Measurements from ENCODE around the gene MMP25.
"Not testable (repeated sequence)": the region's sequence is repeated elsewhere in the genome, so short reads cannot be mapped to it uniquely, and the experiment has no call there.

MMP25 gene

DNA sequence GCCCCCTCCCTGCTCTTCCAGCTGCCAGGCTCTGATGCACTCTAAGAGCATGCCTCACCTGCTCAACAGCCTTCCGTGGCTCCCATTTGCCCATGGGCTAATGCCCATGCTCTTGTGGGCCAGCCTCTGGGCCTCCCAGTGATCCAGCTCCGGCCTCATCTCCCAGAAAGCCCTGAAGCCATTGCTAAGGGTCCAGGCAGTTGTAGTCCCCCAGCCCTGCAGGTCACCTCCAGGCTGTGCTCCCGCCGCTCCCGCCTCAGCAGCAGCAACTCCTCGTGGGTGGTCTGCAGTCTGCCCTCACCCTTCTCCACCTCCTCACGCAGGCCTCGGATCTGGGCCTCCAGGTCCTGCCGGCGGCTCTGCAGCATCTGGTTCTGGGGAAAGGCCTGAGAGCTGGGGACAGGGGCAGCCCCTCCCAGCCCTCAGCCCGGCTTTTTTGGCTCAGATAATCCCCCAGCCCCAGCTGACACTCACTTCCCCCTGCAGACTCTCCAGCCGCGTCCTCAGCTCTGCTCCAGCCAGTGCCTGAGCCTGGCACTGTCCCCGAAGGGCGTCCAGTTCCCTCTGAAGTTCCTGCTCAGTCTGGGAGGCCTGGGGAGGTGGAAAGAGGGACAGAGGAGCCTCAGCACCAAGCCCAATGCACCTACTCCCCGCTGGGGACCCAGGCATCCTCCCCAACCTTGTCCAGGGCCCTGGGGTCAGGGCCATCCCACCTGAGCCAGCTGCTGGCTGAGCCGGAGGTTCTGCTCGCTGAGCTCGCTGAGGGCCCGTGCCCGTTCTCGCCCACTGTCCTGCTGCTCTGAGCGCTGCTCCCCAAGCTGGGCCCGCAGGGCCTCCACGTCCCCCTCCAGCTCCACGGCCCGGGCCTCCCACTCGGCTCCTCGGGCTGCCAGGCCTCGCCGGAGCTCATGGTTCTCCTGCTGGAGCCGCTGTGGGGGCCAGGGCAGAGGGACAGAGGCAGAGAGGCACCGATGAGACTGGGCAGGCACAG is 15.8 kb upstream of the MMP25 start:
- DNase-seq: no peak

DNA sequence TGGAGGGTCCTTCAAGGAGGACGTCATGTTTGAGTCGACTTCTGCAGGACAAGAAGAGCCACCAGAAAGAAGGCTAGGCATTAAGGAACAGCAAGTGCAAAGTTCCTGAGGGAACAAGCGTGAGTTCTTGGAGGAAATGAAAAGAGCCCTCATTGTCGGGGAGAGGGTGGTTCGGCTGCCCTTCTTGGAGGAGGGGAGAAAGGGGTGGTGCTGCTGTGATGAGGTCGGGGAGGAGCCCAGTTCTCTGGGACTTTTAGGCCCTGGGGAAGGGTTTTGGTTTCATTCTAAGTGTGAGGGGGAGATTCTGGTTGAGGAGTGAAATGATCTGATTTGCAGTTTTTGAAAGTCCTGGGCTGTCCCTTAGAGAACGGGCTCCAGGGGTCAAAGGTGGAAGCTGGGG is 13.7 kb upstream of the MMP25 start:
- DNase-seq: no peak

DNA sequence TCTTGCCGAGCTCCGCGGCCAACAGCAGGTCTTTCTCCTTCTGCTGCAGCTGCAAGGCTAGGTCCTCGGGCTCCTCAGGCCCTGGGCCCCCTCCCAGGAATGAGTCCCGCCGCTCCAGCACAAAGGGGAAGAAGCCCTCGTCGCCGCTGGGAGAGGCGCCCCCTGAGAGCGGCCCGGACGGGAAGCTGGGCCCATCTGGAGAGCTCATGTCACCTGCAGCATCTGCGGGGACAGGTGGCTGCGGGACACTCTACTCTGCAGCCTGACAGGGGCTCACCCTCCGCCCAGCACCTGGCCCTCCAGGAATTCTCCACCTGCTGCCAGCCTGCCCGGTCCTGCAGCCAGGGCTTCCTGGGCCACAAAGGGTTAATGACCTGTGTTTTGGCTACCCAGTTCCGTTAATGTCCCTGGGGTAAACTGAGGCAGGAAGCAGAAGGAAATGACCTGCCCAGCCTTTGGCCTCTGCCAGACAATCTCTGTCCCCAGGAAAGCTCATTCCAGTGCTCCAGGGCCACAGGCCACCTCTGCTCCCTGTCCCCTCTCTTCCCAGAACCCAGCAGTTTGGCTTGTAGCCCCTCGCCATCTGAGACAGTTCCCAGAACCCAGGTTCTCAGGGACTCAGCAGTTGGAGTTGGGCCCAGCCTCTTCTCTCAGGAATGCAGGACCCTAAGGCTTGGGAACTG is 10.9 kb upstream of the MMP25 start:
- no peak for DNase-seq

DNA sequence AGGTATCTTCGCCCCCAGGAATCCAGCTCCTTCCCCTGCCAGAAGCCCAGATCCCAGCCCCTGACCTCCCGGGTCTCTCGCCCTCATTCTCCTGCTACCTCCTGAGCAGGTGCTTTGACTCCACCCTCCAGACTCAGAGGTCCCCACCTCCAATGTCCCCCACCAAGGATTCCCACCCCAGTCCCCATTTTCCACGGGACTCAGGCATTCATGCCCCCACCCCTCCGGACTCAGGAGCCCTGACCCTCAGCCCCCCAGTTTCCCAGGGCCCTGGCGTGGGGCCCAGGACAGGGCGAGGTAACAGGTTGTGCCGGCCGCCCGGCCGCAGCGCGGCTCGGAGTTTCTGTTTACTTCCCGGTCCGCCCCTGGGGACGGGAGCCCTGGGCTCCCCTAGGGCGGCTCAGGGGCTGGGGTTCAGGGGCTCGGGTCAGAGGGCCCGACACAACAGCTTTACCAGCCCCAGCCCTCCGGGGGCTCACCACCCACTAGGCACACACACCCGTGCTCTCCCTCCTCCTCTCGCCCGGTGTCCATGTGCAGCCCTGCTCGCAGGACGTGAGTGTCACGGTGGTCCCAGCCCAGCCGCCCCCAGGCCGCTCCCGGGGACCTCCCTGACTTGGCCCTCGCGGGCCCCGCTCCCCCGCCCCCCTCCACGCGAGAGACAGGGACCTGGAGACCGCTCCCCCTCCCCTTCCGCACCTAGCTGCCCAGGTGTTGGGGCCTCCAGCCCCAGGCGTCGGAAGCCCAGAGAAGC is 10.2 kb upstream of the MMP25 start:
- no peak for DNase-seq

DNA sequence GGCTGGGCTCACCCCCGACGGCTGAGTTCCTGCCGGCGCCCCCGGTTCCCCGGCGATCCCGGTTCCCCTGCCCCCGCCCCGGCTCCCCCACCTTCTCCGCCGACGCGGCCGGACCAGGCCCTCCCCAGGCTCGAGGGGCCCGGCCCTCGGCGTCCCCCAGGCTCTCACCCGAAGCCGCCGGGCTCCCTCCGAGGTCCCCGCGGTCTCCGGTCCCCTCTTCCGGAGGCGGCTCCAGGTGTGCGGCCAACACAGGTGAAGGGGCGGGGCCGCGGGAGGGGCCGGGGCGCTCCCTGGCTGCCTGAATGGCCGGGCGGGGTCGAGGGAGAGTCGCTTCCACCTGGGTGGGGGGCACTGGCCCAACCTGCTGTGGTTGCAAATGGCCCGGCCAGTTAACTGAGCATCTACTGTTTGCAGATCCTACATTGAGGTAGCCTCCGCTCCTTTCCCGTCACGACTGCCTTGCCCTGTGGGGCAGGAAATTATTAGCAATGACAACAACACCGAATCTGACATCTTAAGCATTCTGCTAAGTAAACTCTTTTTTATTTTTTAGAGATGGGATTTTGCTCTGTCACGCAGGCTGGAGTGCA is 9.5 kb upstream of the MMP25 start, which contains the start of gene BICDL2:
BICDL2 (minus strand) TSS at position 219 of the 590 bp plus-strand sequence. CDS start 1,448 bp downstream, outside the sequence.
- no peak for DNase-seq

DNA sequence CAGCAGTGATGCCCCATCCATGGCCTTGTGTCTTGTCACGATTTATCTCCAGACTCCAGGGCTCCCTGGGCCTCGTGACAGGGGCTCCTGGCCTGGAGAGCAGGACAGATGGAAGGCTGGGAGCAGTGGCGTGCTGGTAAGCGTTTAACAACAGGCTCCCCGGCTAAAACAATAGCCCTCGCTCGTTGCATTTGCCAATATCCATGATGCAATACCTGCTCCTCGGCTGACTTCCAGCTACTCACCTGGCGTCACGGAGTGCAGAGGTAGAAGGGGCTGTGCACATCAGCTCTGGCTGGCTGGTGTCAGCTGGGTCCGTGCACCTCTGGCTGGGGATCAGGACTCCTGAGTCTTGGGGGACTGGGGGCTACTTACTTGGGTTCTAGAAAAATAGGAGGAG is 8.1 kb upstream of the MMP25 start:
- no peak for DNase-seq

DNA sequence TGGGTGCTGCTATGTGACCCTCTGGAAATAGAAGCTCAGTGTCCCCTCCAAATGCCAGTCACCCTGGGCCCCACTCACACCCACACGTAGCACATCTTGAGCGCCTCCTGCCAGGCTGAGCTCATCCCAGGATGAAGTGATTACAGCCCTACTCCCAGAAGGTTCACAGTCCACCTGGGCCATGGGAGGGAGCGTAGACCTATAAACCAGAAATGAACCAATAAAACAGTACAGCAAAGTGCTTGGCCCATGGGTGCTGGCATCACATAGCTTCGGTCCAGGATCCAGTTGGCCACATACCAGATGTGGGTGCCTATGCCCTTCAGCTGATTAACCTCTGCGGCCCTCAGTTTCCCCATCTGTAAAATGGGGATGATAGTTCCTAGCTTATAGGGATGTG is 7.5 kb upstream of the MMP25 start:
- DNase-seq: no peak

DNA sequence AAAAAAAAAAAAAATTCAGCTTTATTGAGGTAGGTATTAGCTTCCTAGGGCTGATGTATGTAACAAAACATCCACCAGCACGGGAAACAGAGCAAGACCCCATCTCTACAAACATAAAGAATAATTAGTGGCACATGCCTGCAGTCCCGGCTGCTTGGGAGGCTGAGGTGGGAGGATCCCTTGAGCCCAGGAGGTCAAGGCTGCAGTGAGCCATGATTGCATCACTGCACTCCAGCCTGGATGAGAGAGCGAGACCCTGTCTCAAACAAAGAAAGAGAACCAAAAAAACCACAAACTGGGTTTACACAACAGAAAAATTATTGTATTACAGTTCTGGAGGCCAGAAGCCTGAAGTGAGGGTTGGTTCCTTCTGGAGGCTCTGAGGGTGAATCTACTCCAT is 4.0 kb upstream of the MMP25 start:
- no peak for DNase-seq

DNA sequence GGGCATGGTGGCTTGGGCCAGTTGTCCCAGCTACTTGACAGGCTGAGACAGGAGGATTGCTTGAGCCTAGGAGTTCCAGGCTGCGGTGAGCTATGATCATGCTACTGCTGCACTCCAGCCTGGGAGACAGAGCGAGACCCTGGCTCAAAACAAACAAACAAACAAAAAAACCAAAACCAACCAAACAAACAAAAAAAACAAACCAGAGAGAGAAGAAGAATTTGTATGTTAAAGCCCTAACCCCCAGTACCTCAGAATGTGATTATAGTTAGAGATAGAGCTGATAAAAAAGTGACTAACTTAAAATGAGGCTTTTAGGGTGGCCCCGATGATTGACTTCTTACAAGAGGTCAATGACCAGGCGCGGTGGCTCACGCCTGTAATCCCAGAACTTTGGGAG is 1.7 kb upstream of the MMP25 start:
- no peak for DNase-seq

DNA sequence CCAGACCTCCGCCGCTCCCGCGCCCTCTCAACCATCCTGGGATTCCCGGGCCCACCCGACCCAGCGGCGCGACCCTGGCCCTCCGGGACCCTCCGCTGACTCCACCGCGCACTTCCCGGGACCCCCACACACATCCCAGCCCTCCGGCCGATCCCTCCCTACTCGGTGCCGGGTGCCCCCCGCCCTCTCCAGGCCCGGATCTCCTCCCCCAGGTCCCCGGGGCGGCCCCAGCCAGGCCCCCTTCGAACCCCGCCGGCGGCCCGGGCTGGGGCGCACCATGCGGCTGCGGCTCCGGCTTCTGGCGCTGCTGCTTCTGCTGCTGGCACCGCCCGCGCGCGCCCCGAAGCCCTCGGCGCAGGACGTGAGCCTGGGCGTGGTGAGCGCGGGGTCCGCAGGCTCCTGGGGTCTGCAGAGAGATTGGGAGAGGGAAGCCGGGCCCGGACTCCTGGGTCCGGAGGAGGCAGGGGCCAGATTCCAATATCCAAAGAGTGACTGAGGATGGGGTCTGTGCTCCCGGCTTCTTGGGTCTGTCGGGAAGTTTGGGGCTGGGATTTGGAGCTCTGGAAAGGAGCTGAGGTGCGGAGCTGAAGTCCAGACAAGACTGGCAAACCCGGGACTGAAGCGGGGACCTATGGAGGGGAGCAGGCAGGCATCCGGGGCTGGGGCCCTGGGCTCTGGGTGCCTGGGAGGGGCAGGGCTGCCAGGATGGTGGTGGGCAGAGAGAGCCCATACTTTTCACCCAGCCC is 453 bp downstream of the MMP25 start:
- no peak for DNase-seq

DNA sequence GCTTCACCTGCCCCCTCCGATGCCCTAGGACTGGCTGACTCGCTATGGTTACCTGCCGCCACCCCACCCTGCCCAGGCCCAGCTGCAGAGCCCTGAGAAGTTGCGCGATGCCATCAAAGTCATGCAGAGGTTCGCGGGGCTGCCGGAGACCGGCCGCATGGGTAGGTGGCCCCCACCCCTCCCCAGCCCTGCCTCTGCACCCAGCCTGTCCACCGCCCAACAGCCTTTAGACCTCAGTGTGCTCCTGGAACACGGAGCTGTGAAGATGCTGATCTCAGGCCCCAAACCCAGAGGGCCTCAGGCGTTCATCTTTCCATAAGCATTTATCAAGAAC is 993 bp downstream of the MMP25 start:
- no peak for DNase-seq

DNA sequence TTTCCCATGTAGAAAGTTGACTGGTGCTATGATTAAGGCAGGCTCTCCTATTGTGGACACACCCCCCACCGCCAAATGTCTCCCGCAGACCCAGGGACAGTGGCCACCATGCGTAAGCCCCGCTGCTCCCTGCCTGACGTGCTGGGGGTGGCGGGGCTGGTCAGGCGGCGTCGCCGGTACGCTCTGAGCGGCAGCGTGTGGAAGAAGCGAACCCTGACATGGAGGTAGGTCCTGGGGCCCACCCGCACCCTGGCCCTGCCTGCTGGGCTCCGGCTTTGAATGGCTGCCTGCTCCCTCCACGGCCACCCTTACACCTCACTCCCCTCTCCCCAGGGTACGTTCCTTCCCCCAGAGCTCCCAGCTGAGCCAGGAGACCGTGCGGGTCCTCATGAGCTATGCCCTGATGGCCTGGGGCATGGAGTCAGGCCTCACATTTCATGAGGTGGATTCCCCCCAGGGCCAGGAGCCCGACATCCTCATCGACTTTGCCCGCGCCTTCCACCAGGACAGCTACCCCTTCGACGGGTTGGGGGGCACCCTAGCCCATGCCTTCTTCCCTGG is 3.6 kb downstream of the MMP25 start:
- DNase-seq: no peak

DNA sequence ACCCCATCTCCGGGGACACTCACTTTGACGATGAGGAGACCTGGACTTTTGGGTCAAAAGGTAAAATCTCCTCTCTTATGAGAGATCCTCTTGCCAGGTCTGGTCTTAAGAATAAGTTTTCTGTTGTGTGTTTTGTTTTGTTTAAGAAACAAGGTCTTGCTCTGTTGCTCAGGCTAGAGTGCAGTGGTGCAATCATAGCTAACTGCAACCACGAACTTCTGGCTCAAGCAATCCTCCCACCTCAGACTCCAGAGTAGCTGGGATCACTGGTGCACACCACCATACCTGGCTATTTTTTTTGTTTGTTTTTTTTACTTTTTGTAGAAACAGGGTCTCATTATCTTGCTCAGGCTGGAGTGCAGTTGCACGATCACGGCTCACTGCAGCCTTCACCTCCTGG is 4.1 kb downstream of the MMP25 start:
- no peak for DNase-seq

DNA sequence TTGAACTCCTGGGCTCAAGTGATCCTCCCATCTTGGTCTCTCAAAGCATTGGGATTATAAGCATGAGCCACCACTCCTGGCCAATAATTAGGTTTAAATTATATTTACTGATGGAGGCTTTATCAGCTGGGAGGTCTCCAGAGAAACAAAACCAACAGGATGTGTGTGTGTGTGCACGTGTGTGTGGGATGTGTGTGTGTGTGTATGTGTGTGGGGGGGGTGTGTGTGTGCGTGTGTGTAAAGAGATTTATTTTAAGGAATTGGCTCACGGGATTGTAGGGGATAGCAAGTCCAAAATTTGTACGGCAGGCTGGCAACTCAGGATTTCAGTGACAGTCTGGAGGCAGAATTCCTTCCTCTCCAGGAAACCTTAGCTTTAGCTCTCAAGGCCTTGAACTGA is 4.6 kb downstream of the MMP25 start:
- no peak for DNase-seq

DNA sequence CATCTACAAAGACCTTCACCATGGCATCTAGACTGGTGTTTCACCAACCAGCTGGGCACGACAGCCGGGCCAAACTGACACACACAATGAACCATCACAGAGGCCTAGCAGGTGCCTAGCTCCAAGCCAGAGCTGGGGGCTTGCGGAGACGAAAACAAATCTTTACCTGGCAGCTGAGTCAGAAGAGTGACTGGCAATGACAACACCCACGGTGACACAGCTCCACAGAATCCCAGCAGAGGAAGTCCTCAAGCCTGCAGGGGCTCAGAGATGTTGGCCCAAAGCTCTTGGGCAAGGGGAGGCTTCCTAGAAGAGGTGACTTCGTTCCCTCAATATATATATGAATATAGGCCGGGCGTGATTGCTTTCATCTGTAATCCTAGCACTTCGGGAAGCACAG is 5.1 kb downstream of the MMP25 start:
- no peak for DNase-seq

DNA sequence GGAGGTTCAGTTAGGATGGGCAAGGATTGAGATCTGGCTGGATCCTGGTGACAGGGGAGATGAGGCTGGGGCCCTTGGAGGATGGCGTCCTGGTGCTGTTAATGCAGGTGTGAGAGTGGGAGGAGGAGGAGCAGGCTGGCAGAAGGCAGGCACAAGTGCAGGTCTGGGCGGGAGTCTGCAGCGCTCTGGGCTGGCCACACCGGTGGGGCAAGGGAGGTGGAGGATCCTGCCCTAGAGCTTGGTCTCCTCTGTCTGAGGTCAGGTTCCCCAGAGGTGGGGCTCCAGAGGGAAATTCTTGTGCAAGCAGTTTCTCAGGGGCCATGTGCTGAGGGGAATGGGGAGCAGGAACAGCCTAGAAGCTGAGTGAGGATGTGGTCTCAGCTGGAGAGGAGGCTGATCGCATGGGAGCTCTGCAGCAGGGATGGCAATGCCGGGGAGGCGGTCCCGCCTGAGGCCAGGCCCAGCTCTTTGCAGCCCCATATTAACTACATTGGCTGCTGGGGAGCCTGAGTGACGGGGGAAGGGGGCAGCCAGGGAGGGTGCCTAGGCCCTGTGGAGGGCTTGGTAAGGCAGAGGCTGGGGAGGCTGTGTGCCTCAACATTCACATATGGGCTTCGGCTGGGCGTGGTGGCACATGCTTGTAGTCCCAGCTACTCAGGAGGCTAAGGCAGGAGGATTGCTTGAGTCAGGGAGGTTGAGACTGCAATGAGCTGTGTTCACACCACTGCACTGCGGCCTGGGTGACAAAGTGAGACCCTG is 6.4 kb downstream of the MMP25 start:
- not testable (repeated sequence) for DNase-seq

DNA sequence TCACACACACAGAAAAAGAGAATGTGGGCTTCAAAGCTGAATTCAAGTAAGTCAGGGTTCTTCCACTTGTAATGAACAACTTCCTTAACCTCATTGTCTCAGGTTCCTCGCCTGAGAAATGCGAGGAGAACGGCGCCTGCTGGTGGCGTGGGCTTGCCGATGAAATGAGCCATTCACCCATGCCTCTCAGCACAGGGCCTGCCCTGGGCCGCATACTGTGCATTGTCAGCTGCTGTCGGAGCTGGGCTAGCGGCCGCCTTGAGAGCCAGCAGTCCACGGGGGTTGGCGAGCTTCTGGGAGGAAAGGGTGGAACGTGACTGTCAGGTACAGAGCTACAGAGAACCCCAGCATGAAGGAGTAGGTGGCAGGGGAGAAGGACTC is 7.0 kb downstream of the MMP25 start:
- not testable (repeated sequence) for DNase-seq

DNA sequence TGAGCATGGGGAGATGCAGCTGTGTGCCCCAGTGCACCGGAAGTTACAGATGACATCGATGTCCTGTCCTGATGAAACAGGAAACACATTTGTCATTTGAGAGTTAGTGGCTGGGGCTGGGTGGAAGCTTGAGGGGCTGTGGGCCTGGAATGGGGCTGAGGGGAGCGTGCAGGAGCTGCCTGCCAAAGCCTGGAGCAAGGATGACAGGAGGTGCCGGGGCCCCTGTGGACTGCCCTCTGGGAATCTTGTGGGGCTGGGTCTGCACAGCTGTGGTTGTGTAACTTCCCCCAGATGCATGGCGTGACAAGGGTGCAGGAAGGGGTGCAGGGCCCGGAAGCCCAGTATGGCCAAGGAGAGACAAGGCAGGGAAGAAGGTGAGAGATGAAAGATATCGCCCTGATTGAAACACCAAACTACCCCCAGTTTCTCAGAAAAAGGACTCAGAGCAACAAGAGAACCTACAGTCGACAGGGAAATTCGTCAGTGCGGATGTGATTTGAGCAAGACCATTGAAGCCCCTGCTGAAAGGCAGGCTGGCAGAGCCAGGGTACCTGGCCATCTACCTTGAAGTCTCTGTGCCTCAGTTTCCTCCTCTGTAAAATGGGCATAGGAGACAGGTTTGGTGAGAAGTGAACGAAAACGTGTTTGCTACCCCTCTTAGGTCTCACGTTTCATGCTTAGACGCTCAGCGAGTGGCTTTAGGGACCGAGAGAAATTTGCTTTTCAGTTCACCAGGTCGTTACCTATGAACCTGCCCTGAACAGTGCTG is 8.8 kb downstream of the MMP25 start:
- DNase-seq: no peak

DNA sequence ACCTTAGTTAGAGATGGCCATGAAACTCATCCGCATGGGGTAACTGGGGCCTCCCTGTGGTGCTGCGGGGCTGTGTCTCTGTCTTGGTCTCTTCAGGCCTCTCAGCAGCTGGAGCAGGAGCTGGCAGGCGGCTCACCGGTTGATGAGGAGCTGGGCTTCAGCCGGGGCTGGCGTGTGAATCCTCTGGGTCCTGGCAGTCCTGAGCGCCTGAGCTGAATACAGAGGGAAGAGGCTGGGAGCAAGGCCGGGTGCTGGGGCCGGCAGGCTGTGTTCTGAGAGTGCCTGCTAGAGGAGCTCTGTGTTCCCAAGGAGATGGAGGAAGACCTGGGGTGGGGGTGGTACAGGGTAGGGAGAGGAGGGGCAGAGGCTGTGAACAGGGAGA is 9.4 kb downstream of the MMP25 start:
- not testable (repeated sequence) for DNase-seq

Measured in NCI-H748 treated with DMSO at 0.1 percent for 48 hours (cell line).